Measurements from ENCODE around the gene JPT1.

Gene JPT1

DNA sequence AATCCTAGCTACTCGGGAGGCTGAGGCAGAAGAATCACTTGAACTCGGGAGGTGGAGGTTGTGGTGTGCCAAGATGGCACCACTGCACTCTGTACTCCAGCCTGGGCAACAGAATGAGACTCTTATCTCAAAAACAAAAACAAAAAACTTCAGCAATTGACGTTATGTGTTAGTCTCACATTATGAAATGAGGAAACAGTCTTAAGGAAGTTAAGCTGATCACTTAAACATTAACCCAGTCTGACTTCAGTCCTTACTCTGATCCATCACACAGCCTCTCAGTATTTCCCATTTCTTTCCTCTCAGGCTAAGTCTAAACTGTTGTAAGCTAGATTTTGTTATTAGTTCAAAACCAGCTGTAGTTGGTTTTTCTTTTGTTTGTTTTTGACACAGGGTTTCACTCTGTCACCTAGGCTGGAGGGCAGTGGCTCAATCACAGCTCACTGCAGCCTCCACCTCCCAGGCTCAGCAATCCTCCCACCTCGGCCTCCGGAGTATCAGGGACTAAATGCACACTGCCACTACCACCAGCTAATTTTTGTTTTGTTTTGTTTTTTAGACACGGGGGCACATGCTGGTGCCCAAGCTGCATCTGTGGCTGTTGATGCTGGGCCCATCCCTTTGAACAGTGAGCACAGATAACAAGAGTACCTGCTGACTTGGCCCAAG is 6.3 kb downstream of the JPT1 start:
- POLR2A ChIA-PET: interaction anchor here (0.6 to 0.8 kb wide), 2 partner anchors 12 to 38 kb away, joined by 3 to 4 read pairs; no protein-coding TSS in a partner anchor
- no peaks in the 10 kb centered on the region for H3K9me3 ChIP-seq (ENCODE audit: control insufficient read depth, insufficient read depth, low read depth, low read length)
- CTCF ChIA-PET: interaction anchor here (0.5 to 2.9 kb wide), 6 partner anchors 17 to 264 kb away, joined by 3 to 19 read pairs (median 6); no protein-coding TSS in a partner anchor
- peaks cover 58 to 63% of the 10 kb centered on the region in 2 experiments for H3K36me3 ChIP-seq (ENCODE audit: control insufficient read depth in 2 of 2, insufficient read depth in 1 of 2, low read length in 2 of 2)
- H3K4me1 ChIP-seq (ENCODE audit: control insufficient read depth, insufficient read depth, low read length): peaks cover 4% of the 10 kb centered on the region; the same call in 1 of the 2 replicates
- H3K27ac ChIP-seq (ENCODE audit: extremely low read depth, low read depth, low read length): no peak overlapping the region
- TF ChIP-seq ZNF140 (tag by site-specific recombination; IDR thresholded peaks at IDR 0.05): no peak
- TF ChIP-seq ZNF747 (tag by site-specific recombination; IDR thresholded peaks at IDR 0.05): no peak
- TF ChIP-seq ZNF600 (tag by site-specific recombination; IDR thresholded peaks at IDR 0.05): peak; percentile 53; the same call in 1 of the 2 replicates
- TF ChIP-seq, protein P1, sequence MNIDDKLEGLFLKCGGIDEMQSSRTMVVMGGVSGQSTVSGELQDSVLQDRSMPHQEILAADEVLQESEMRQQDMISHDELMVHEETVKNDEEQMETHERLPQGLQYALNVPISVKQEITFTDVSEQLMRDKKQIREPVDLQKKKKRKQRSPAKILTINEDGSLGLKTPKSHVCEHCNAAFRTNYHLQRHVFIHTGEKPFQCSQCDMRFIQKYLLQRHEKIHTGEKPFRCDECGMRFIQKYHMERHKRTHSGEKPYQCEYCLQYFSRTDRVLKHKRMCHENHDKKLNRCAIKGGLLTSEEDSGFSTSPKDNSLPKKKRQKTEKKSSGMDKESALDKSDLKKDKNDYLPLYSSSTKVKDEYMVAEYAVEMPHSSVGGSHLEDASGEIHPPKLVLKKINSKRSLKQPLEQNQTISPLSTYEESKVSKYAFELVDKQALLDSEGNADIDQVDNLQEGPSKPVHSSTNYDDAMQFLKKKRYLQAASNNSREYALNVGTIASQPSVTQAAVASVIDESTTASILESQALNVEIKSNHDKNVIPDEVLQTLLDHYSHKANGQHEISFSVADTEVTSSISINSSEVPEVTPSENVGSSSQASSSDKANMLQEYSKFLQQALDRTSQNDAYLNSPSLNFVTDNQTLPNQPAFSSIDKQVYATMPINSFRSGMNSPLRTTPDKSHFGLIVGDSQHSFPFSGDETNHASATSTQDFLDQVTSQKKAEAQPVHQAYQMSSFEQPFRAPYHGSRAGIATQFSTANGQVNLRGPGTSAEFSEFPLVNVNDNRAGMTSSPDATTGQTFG (tag by site-specific recombination; IDR thresholded peaks at IDR 0.05; ENCODE audit: borderline replicate concordance): no peak
- no peak overlapping the region for H3K4me3 ChIP-seq (ENCODE audit: low read depth, low read length)

DNA sequence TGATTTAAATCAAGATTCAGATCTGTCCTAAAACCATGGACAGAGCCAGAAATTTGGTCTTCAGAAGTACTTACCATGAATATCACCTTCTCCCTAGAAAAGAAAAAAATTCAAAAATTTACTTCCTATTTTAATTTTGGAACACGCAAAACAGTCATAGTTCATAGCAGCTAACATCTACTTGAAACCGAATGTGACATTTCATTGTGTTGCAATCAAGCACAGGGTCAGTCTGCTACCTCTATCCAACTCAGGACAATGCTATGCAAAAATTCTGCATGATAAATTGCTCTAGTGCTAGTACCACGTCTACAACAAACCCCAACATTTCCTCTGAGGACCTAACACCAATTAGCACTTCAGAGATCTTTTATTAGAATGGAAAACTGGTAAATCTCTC is 7.7 kb downstream of the JPT1 start:
- ChIA-PET CTCF (interaction anchor here (0.7 to 2.5 kb wide), 3 partner anchors 33 to 405 kb away, joined by 5 to 18 read pairs (median 10); no protein-coding TSS in a partner anchor), POLR2A (interaction anchor here (1.6 to 3.7 kb wide), 2 partner anchors 8 to 15 kb away, joined by 6 to 27 read pairs; partner anchors contain the start of genes JPT1 and NT5C)
- Histone ChIP-seq H3K4me1 (ENCODE audit: control insufficient read depth, insufficient read depth, low read length) (no peaks in the 10 kb centered on the region; the same call in 1 of the 2 replicates), H3K4me3 (ENCODE audit: low read depth, low read length) (no peak overlapping the region), H3K27ac (ENCODE audit: extremely low read depth, low read depth, low read length) (no peak overlapping the region), H3K9me3 (ENCODE audit: control insufficient read depth, insufficient read depth, low read depth, low read length) (no peaks in the 10 kb centered on the region), H3K36me3 (ENCODE audit: control insufficient read depth in 2 of 2, insufficient read depth in 1 of 2, low read length in 2 of 2) (peaks cover 69 to 75% of the 10 kb centered on the region in 2 experiments)
- TF ChIP-seq, protein P2, sequence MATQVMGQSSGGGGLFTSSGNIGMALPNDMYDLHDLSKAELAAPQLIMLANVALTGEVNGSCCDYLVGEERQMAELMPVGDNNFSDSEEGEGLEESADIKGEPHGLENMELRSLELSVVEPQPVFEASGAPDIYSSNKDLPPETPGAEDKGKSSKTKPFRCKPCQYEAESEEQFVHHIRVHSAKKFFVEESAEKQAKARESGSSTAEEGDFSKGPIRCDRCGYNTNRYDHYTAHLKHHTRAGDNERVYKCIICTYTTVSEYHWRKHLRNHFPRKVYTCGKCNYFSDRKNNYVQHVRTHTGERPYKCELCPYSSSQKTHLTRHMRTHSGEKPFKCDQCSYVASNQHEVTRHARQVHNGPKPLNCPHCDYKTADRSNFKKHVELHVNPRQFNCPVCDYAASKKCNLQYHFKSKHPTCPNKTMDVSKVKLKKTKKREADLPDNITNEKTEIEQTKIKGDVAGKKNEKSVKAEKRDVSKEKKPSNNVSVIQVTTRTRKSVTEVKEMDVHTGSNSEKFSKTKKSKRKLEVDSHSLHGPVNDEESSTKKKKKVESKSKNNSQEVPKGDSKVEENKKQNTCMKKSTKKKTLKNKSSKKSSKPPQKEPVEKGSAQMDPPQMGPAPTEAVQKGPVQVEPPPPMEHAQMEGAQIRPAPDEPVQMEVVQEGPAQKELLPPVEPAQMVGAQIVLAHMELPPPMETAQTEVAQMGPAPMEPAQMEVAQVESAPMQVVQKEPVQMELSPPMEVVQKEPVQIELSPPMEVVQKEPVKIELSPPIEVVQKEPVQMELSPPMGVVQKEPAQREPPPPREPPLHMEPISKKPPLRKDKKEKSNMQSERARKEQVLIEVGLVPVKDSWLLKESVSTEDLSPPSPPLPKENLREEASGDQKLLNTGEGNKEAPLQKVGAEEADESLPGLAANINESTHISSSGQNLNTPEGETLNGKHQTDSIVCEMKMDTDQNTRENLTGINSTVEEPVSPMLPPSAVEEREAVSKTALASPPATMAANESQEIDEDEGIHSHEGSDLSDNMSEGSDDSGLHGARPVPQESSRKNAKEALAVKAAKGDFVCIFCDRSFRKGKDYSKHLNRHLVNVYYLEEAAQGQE (tag by site-specific recombination; IDR thresholded peaks at IDR 0.05): 0 out of 2 replicates have a peak, but pooled peaks have one; percentile 42
- no peak for TF ChIP-seq ZNF223 (tag by site-specific recombination; IDR thresholded peaks at IDR 0.05)
- TF ChIP-seq, protein P3, sequence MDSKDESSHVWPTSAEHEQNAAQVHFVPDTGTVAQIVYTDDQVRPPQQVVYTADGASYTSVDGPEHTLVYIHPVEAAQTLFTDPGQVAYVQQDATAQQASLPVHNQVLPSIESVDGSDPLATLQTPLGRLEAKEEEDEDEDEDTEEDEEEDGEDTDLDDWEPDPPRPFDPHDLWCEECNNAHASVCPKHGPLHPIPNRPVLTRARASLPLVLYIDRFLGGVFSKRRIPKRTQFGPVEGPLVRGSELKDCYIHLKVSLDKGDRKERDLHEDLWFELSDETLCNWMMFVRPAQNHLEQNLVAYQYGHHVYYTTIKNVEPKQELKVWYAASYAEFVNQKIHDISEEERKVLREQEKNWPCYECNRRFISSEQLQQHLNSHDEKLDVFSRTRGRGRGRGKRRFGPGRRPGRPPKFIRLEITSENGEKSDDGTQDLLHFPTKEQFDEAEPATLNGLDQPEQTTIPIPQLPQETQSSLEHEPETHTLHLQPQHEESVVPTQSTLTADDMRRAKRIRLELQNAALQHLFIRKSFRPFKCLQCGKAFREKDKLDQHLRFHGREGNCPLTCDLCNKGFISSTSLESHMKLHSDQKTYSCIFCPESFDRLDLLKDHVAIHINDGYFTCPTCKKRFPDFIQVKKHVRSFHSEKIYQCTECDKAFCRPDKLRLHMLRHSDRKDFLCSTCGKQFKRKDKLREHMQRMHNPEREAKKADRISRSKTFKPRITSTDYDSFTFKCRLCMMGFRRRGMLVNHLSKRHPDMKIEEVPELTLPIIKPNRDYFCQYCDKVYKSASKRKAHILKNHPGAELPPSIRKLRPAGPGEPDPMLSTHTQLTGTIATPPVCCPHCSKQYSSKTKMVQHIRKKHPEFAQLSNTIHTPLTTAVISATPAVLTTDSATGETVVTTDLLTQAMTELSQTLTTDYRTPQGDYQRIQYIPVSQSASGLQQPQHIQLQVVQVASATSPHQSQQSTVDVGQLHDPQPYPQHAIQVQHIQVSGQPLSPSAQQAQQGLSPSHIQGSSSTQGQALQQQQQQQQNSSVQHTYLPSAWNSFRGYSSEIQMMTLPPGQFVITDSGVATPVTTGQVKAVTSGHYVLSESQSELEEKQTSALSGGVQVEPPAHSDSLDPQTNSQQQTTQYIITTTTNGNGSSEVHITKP (tag by site-specific recombination; IDR thresholded peaks at IDR 0.05): no peak
- TF ChIP-seq, protein P4, sequence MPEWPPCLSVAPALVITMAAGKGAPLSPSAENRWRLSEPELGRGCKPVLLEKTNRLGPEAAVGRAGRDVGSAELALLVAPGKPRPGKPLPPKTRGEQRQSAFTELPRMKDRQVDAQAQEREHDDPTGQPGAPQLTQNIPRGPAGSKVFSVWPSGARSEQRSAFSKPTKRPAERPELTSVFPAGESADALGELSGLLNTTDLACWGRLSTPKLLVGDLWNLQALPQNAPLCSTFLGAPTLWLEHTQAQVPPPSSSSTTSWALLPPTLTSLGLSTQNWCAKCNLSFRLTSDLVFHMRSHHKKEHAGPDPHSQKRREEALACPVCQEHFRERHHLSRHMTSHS (tag by site-specific recombination; IDR thresholded peaks at IDR 0.05): no peak
- TF ChIP-seq, protein P5, sequence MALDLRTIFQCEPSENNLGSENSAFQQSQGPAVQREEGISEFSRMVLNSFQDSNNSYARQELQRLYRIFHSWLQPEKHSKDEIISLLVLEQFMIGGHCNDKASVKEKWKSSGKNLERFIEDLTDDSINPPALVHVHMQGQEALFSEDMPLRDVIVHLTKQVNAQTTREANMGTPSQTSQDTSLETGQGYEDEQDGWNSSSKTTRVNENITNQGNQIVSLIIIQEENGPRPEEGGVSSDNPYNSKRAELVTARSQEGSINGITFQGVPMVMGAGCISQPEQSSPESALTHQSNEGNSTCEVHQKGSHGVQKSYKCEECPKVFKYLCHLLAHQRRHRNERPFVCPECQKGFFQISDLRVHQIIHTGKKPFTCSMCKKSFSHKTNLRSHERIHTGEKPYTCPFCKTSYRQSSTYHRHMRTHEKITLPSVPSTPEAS (tag by site-specific recombination; IDR thresholded peaks at IDR 0.05): no peak
- TF ChIP-seq ZNF394 (tag by site-specific recombination; IDR thresholded peaks at IDR 0.05; ENCODE audit: borderline replicate concordance): no peak
- TF ChIP-seq, protein P6, sequence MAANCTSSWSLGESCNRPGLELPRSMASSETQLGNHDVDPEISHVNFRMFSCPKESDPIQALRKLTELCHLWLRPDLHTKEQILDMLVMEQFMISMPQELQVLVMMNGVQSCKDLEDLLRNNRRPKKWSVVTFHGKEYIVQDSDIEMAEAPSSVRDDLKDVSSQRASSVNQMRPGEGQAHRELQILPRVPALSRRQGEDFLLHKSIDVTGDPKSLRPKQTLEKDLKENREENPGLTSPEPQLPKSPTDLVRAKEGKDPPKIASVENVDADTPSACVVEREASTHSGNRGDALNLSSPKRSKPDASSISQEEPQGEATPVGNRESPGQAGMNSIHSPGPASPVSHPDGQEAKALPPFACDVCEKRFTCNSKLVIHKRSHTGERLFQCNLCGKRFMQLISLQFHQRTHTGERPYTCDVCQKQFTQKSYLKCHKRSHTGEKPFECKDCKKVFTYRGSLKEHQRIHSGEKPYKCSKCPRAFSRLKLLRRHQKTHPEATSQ (tag by site-specific recombination; IDR thresholded peaks at IDR 0.05): no peak
- TF ChIP-seq TRIM28 (IDR thresholded peaks at IDR 0.05; ENCODE audit: borderline replicate concordance, low read length): no peak
- TF ChIP-seq ZNF561 (tag by site-specific recombination; IDR thresholded peaks at IDR 0.05; ENCODE audit: borderline replicate concordance): no peak

Data from HEK293 (cell line).